ENCODE results near the gene TTLL7. TPM values are rescaled to one million over a fixed set of nuclear protein-coding genes. Genes with fewer than 3 reads are reported as not detected.

TTLL7 gene
- total and polyA plus RNA-seq, 2 experiments from 2014 or later, result 4.1 to 6.7 TPM

DNA sequence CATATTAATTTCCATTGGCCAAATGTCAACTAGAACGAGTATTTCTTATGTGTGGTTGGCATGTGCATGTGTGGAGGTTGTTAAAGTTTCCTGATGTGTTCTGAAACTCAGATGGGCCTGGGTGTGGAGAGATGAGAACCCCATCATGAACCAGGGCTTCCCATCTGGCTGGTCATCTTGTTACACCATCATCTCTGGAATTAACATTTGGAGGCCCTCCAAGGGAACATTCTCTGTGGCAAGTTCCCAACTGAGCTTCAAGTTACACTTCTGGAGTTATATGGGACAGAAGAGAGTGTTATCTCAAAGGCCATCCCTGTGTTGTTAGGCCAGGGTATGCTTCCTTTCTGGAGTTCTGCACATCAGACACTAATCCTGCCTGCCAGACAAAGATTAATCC is 183.6 kb downstream of the TTLL7 start:
- no peak overlapping the region for H2AFZ ChIP-seq
- ATAC-seq (no peak), DNase-seq (ENCODE audit: low spot score) (no peak)
- Mint-ChIP-seq H3K36me3 (ENCODE audit: low read depth) (no peaks in the 10 kb centered on the region), H3K9me3 (no peaks in the 10 kb centered on the region), H3K27ac (no peak overlapping the region), H3K4me1 (no peaks in the 10 kb centered on the region), H3K4me3 (no peak overlapping the region), H3K27me3 (ENCODE audit: insufficient read depth, low read depth, poor library complexity) (no peaks in the 10 kb centered on the region)
- H3K4me2 ChIP-seq, result no peak overlapping the region
- no peaks in the 10 kb centered on the region for H3K36me3 ChIP-seq (ENCODE audit: insufficient read depth)
- no peak for TF ChIP-seq EZH2phosphoT487 (IDR thresholded peaks at IDR 0.05; ENCODE audit: unreplicated experiment)
- TF ChIP-seq, protein P1, sequence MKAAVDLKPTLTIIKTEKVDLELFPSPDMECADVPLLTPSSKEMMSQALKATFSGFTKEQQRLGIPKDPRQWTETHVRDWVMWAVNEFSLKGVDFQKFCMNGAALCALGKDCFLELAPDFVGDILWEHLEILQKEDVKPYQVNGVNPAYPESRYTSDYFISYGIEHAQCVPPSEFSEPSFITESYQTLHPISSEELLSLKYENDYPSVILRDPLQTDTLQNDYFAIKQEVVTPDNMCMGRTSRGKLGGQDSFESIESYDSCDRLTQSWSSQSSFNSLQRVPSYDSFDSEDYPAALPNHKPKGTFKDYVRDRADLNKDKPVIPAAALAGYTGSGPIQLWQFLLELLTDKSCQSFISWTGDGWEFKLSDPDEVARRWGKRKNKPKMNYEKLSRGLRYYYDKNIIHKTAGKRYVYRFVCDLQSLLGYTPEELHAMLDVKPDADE (IDR thresholded peaks at IDR 0.05), result no peak
- TF ChIP-seq, protein P2, sequence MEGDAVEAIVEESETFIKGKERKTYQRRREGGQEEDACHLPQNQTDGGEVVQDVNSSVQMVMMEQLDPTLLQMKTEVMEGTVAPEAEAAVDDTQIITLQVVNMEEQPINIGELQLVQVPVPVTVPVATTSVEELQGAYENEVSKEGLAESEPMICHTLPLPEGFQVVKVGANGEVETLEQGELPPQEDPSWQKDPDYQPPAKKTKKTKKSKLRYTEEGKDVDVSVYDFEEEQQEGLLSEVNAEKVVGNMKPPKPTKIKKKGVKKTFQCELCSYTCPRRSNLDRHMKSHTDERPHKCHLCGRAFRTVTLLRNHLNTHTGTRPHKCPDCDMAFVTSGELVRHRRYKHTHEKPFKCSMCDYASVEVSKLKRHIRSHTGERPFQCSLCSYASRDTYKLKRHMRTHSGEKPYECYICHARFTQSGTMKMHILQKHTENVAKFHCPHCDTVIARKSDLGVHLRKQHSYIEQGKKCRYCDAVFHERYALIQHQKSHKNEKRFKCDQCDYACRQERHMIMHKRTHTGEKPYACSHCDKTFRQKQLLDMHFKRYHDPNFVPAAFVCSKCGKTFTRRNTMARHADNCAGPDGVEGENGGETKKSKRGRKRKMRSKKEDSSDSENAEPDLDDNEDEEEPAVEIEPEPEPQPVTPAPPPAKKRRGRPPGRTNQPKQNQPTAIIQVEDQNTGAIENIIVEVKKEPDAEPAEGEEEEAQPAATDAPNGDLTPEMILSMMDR (conservative IDR thresholded peaks at IDR 0.05; ENCODE audit: low read depth in 2 of 2), result no peak
- TF ChIP-seq STAT1 (IDR thresholded peaks at IDR 0.05; ENCODE audit: unreplicated experiment), result no peak
- no peak for TF ChIP-seq CREB1 (CRISPR knock-in tag; IDR thresholded peaks at IDR 0.05; ENCODE audit: low read depth)
- H3K4me3 ChIP-seq, result no peak overlapping the region
- H3K79me2 ChIP-seq (replicated peaks; ENCODE audit: insufficient read depth), result no peaks in the 10 kb centered on the region
- no peaks in the 10 kb centered on the region for H3K27me3 ChIP-seq (ENCODE audit: insufficient read depth)
- no peaks in the 10 kb centered on the region for H3K4me1 ChIP-seq (ENCODE audit: insufficient read depth)
- no peak overlapping the region for H3K27ac ChIP-seq (ENCODE audit: low read depth)
- no peaks in the 10 kb centered on the region for H4K20me1 ChIP-seq (replicated peaks; ENCODE audit: insufficient read depth)
- peaks cover 10% of the 10 kb centered on the region; the same call in 1 of the 2 replicates for H3K9me2 ChIP-seq (ENCODE audit: insufficient read depth)
- no peaks in the 10 kb centered on the region for H3F3A ChIP-seq (replicated peaks; ENCODE audit: low read depth)

Other genes with a start within 250 kb of the TTLL7 start
- 28.0 and 30.8 TPM in 2 replicates for gene PRKACB, start 145.1 kb upstream of the TTLL7 start, total RNA-seq (2014; rRNA removed; shearing (Covaris generic))
- gene PRKACB, start 145.1 kb upstream of the TTLL7 start, polyA plus RNA-seq (2016; fragmentation: Nextera tagmentation; extraction: Ambion mirVana), result 13.1 and 14.6 TPM in 2 replicates

All from GM23338 (cell line).